Measurements from ENCODE around the gene SND1.

The SND1 gene

DNA sequence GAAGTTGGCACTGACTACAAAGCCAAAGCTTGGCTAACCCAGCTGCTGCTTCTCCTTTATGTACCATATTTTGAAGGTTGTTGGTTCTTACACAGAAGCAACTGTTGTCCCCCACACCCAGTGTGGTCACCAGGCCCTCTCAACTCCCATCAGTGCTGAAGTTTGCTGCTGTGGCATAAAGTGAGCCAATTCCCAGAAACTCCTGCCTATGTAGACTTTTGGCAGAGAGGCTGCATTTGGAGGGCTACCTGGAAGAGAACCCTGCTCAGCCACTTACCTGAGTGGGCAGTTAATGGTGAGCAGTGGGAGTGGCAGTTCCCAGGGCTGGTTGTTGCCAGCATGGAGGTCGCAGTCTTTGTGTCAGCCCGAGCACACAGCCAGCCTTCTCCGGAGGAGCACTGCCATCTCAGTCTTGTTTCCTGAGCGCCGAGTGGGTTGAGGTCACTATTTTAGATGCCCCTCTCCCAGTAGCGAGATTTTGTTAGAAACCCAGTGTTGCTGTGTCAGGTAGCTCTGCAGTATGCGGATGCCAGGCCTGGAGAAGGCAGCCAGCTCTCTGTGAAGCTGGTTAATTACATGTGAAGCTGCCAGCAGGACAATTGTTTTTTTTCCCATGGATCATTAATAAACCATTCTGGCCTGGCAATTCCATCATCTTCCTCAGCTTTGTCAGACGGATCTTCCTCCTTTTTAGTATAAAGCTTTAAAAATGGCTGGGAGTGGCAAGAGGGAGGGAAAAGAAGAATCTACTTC is 354.7 kb downstream of the SND1 start:
- no peak for DNase-seq

DNA sequence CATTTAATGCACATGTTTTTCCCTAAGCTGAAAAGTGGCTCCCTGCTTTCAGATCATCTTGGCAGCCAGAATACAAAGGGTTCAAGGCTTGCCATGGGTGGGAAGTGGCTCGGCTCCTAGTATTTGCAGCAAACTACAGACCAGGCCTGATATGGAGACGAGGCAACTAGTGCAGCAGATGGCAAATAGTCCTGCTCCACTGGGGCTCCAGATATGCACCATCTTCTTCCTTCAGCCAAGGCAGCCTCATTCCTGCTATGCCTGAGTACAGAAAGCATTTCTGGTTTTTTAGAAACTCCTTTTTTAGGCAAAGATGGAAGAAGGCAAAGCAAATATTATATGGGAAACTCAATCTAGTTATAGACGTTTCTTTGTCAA is 355.3 kb downstream of the SND1 start:
- no peak for DNase-seq

- DNase-seq: no peak
Observed at GRCh38 chr7:128008141-128008540, 356.1 kb downstream of the SND1 start.

GRCh38 chr7:128008744-128009143 is 356.8 kb downstream of the SND1 start:
- no peak for DNase-seq

- DNase-seq: no peak
Observed at GRCh38 chr7:128010391-128011127, 358.6 kb downstream of the SND1 start.

- no peak for DNase-seq
Observed at GRCh38 chr7:128011131-128011661, 359.2 kb downstream of the SND1 start.

GRCh38 chr7:128014811-128015210 is 362.8 kb downstream of the SND1 start:
- no peak for DNase-seq

DNA sequence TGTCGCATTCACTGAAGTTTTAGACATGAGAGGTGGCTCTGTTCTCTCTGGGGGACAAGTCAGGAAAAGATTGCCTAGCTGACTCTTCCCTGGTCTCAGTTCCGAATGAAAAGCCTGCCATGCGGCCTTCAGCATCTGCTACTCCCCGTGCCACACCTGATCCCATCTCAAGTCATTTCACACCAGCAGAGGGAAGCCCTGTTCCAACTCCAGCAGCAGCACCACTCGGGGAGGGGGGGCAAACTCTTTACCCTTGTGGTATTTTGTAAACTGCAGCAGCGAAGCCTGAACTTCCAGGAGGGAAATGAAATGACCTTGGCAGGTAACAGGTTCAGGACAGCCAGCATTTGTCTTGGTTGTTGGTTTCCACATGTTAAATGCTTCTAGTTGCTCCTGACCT is 365.5 kb downstream of the SND1 start:
- DNase-seq: no peak

- DNase-seq: no peak
Observed at GRCh38 chr7:128017862-128018845, 366.2 kb downstream of the SND1 start.

- no peak for DNase-seq
Observed at GRCh38 chr7:128019288-128019687, 367.3 kb downstream of the SND1 start.

GRCh38 chr7:128020159-128020558 is 368.2 kb downstream of the SND1 start:
- no peak for DNase-seq

DNA sequence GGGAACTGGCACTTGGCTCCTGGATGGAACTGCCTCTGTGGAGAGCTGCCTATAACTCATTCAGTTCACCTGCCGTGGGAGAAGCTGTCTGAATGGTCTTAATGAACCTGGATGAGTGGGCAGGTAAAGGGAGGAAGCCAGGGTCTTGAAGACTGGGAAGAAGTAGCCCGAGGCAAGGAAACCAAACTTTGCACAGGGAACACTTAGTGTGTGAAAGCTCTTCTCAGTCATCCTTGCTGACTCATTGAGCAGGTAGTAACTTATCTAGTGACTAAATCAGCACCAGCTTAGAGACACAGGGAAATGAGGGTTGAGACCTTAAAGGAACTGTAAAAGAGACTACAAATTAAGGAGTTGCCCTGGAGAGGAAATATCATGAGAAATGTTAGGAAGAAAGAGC is 369.4 kb downstream of the SND1 start:
- no peak for DNase-seq

GRCh38 chr7:128022631-128023532 is 370.9 kb downstream of the SND1 start:
- no peak for DNase-seq

GRCh38 chr7:128024151-128024550 is 372.2 kb downstream of the SND1 start:
- DNase-seq: no peak

GRCh38 chr7:128025380-128025779 is 373.4 kb downstream of the SND1 start:
- no peak for DNase-seq

- no peak for DNase-seq
Observed at GRCh38 chr7:128025819-128026218, 373.8 kb downstream of the SND1 start.

- no peak for DNase-seq
Observed at GRCh38 chr7:128026551-128026950, 374.6 kb downstream of the SND1 start.

DNA sequence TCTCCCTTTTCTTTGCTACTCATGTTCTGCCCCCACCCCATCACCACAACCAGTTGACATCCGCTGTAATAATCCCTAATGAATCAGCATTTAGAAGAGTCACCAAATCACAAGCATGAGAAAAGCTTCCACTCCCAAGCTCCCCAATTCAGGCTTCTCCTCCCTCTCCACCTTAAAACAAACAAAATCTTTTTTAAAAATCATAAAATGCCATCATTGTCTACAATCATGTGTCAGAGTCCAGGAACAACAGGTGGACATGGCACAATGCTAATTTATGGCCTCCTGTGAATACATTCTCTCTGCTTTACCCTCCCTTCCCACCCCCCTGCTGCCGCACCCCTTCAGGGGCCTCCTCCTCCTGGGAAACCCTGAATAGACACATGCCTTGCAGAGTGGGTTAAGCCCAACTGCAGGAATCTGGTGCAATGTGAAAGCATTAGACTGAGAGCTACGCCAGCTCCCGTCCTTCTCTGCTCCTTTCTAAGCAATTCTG is 375.5 kb downstream of the SND1 start:
- DNase-seq: no peak

GRCh38 chr7:128029405-128029995 is 377.5 kb downstream of the SND1 start:
- DNase-seq: no peak

DNA sequence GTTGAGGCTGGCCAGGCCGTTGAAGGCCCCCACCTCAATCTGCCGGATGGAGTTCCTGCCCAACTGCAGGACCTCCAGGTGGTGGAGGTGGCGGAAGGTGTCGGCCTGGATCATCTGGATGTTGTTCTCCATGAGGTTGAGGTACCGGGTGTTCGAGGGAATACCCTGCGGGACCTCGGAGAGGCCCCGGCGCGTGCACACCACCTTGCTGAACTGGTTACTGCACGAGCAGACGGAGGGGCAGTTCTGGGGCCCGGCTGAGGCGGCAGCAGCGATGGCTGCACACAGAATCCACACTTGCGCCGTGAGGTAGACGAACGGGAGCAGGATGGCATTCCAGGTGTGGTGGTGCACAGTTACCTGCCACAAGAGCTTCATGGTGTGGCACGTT is 378.3 kb downstream of the SND1 start:
- DNase-seq: no peak
